ENCODE results near the gene VPS13D. TPM values are rescaled to one million over a fixed set of nuclear protein-coding genes. Genes with fewer than 3 reads are reported as not detected.

VPS13D gene
- total RNA-seq, 1 donor from 2014 or later = 88.9 TPM

DNA sequence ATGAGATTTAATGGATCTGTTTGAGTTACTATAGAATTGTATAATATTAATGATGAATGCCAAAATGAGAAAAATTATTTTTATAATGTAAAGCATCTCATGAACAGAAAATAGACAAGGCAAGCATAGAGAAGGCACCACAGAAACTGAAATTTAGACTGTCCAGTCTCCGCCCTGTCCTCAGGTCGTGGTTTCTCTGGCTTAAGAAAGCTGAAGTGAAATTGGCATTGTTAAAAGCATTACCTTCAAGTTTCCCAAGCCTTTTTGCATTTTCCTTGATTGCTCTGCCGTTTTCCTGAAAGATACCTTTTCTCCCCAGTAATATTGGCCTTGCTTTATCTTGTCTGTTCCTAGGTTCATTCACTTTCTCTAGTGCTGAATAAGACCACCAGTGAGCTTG lies 58.0 kb downstream of the VPS13D start:
- DNase-seq (ENCODE audit: extremely low spot score in 2 of 2) = no peak
- Histone ChIP-seq H3K36me3 (peaks cover 0 to 32% of the 10 kb centered on the region in 2 donors), H3K4me1 (no peaks in the 10 kb centered on the region), H3K27me3 (no peaks in the 10 kb centered on the region), H3K27ac (no peak overlapping the region), H3K9me3 (no peaks in the 10 kb centered on the region), H3K4me3 (no peak overlapping the region)
- TF ChIP-seq POLR2AphosphoS5 (IDR thresholded peaks at IDR 0.05; ENCODE audit: insufficient read depth in 1 of 2, low read depth in 1 of 2) = no peak
- no peak for TF ChIP-seq POLR2A (IDR thresholded peaks at IDR 0.05)
- TF ChIP-seq, protein P1, sequence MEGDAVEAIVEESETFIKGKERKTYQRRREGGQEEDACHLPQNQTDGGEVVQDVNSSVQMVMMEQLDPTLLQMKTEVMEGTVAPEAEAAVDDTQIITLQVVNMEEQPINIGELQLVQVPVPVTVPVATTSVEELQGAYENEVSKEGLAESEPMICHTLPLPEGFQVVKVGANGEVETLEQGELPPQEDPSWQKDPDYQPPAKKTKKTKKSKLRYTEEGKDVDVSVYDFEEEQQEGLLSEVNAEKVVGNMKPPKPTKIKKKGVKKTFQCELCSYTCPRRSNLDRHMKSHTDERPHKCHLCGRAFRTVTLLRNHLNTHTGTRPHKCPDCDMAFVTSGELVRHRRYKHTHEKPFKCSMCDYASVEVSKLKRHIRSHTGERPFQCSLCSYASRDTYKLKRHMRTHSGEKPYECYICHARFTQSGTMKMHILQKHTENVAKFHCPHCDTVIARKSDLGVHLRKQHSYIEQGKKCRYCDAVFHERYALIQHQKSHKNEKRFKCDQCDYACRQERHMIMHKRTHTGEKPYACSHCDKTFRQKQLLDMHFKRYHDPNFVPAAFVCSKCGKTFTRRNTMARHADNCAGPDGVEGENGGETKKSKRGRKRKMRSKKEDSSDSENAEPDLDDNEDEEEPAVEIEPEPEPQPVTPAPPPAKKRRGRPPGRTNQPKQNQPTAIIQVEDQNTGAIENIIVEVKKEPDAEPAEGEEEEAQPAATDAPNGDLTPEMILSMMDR (IDR thresholded peaks at IDR 0.05) = no peak
- intact Hi-C loops (cut with DNase I) = no loop called here

DNA sequence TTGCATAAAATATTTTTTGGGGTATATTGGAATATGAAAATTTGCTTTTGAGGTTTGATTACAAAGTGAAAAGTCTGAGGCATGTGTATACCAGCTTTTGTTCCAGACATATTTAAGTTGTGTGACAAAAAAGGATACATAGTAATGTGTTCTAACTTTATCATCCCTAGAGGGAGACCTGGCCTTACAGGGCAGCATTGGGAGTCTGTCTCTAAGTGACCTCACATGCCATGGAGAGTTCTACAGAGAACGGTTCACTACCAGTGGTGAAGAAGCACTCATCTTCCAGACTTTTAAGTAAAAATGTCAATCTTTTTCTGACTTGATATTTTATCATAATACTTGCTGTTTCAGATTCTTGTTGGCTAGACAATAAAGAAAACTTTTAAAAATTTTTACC lies 61.0 kb downstream of the VPS13D start:
- no peak for DNase-seq (ENCODE audit: extremely low spot score in 2 of 2)
- no peak overlapping the region for H3K4me3 ChIP-seq
- H3K27ac ChIP-seq = no peak overlapping the region
- H3K27me3 ChIP-seq = no peaks in the 10 kb centered on the region
- H3K9me3 ChIP-seq = no peaks in the 10 kb centered on the region
- H3K4me1 ChIP-seq = no peaks in the 10 kb centered on the region
- TF ChIP-seq, protein P1 (IDR thresholded peaks at IDR 0.05) = no peak
- TF ChIP-seq POLR2A (IDR thresholded peaks at IDR 0.05) (no peak), POLR2AphosphoS5 (IDR thresholded peaks at IDR 0.05; ENCODE audit: insufficient read depth in 1 of 2, low read depth in 1 of 2) (no peak)
- intact Hi-C loops (cut with DNase I) = no loop called here
- peaks cover 0 to 43% of the 10 kb centered on the region in 2 donors for H3K36me3 ChIP-seq

DNA sequence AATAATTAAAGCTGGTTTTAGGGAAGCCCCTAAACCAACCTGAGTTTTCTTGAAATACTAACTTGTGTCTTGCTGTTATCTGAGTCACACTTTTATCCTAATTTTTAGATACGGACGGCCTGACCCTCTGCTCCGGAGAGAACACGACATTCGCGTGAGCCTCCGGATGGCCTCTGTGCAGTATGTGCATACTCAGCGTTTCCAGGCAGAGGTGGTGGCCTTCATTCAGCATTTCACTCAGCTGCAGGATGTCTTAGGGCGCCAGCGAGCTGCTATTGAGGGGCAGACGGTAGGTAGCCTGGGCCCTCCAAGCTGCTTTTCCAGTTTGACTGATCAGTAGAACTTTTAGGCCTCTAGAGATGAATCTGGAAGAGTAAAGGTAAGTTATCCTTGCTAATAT lies 63.6 kb downstream of the VPS13D start:
- peaks cover 0 to 39% of the 10 kb centered on the region in 2 donors for H3K36me3 ChIP-seq
- no peak for DNase-seq (ENCODE audit: extremely low spot score in 2 of 2)
- TF ChIP-seq POLR2AphosphoS5 (IDR thresholded peaks at IDR 0.05; ENCODE audit: insufficient read depth in 1 of 2, low read depth in 1 of 2) (no peak), POLR2A (IDR thresholded peaks at IDR 0.05) (no peak)
- TF ChIP-seq, protein P1 (IDR thresholded peaks at IDR 0.05) = no peak

DNA sequence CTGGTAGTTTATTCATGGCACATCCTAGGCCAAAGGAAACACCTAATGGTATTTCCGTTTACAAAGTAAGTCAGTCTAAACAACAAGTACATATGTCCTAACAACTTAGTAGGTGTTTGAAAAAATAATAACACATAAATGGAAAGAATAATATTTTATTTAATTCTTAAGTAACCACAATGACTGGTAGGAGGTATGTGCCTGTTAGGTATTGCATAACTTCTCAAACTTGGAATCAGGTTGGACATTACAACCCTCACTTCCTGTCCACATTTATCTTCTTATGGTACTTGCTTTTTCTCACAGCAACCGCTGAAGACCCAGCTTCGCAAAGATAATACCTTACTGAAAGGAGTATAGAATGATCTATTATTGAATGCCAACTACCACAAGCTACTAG lies 64.2 kb downstream of the VPS13D start:
- H3K36me3 ChIP-seq = peaks cover 0 to 35% of the 10 kb centered on the region in 2 donors
- H3K27me3 ChIP-seq = no peaks in the 10 kb centered on the region
- H3K27ac ChIP-seq = no peak overlapping the region
- no peaks in the 10 kb centered on the region for H3K9me3 ChIP-seq
- H3K4me3 ChIP-seq = no peak overlapping the region
- intact Hi-C loops (cut with DNase I) = no loop called here
- TF ChIP-seq, protein P1 (IDR thresholded peaks at IDR 0.05) = no peak
- TF ChIP-seq POLR2AphosphoS5 (IDR thresholded peaks at IDR 0.05; ENCODE audit: insufficient read depth in 1 of 2, low read depth in 1 of 2) (no peak), POLR2A (IDR thresholded peaks at IDR 0.05) (no peak)
- DNase-seq (ENCODE audit: extremely low spot score in 2 of 2) = no peak
- H3K4me1 ChIP-seq = no peaks in the 10 kb centered on the region

More for the DNA sequence above, 63.6 kb downstream of the VPS13D start:
- intact Hi-C loops (cut with DNase I) = no loop called here
- Histone ChIP-seq H3K9me3 (no peaks in the 10 kb centered on the region), H3K4me3 (no peak overlapping the region), H3K4me1 (no peaks in the 10 kb centered on the region), H3K27me3 (no peaks in the 10 kb centered on the region), H3K27ac (no peak overlapping the region)

DNA sequence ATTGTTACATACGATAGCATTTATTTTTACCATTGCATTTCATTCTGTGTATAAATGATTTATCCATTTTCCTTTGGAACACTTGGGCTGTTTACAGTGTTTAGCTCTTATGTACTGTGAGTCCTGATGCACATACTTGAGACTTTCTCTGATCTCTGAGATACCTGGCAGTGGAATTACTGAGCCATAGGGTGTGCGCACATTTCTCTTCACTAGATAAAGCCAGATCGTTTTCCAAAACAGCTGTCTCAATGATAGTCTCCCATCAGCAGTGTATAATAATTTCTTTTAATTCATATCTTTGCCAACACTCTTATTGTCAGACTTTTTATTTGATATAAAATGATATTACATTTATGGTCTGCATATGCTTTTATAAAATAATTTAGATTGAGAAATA lies 66.2 kb downstream of the VPS13D start:
- TF ChIP-seq POLR2AphosphoS5 (IDR thresholded peaks at IDR 0.05; ENCODE audit: insufficient read depth in 1 of 2, low read depth in 1 of 2) (no peak), POLR2A (IDR thresholded peaks at IDR 0.05) (no peak)
- TF ChIP-seq, protein P1 (IDR thresholded peaks at IDR 0.05) = no peak
- H3K36me3 ChIP-seq = peaks cover 0 to 48% of the 10 kb centered on the region in 2 donors
- no peaks in the 10 kb centered on the region for H3K27me3 ChIP-seq
- no peak for DNase-seq (ENCODE audit: extremely low spot score in 2 of 2)
- H3K9me3 ChIP-seq = no peaks in the 10 kb centered on the region
- H3K4me1 ChIP-seq = no peaks in the 10 kb centered on the region
- intact Hi-C loops (cut with DNase I) = no loop called here
- no peak overlapping the region for H3K4me3 ChIP-seq
- no peak overlapping the region for H3K27ac ChIP-seq

Measured in vagina (tissue), 2 donors.